ENCODE measurements around the gene KTN1.

- TF ChIP-seq POLR2A (IDR thresholded peaks at IDR 0.05), result no peak
- TF ChIP-seq, protein P1, sequence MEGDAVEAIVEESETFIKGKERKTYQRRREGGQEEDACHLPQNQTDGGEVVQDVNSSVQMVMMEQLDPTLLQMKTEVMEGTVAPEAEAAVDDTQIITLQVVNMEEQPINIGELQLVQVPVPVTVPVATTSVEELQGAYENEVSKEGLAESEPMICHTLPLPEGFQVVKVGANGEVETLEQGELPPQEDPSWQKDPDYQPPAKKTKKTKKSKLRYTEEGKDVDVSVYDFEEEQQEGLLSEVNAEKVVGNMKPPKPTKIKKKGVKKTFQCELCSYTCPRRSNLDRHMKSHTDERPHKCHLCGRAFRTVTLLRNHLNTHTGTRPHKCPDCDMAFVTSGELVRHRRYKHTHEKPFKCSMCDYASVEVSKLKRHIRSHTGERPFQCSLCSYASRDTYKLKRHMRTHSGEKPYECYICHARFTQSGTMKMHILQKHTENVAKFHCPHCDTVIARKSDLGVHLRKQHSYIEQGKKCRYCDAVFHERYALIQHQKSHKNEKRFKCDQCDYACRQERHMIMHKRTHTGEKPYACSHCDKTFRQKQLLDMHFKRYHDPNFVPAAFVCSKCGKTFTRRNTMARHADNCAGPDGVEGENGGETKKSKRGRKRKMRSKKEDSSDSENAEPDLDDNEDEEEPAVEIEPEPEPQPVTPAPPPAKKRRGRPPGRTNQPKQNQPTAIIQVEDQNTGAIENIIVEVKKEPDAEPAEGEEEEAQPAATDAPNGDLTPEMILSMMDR (IDR thresholded peaks at IDR 0.05), result no peak
Measured at GRCh38 chr14:55697414-55697861, 117.4 kb downstream of the KTN1 start.

All from tibial nerve (tissue), 3 donors.